HG03575 (cell line): ENCODE measurements around the gene OLFML1.

ENCODE experiments used
- ATAC-seq: cut with Tn5 transposase; IDR thresholded peaks from one replicate; pipeline ENCODE4 v1.9.1; 2021; ENCODE audit not compliant: unreplicated experiment, insufficient number of reproducible peaks, low FRiP score; ENCODE audit errors: extremely low read depth

The OLFML1 gene

DNA sequence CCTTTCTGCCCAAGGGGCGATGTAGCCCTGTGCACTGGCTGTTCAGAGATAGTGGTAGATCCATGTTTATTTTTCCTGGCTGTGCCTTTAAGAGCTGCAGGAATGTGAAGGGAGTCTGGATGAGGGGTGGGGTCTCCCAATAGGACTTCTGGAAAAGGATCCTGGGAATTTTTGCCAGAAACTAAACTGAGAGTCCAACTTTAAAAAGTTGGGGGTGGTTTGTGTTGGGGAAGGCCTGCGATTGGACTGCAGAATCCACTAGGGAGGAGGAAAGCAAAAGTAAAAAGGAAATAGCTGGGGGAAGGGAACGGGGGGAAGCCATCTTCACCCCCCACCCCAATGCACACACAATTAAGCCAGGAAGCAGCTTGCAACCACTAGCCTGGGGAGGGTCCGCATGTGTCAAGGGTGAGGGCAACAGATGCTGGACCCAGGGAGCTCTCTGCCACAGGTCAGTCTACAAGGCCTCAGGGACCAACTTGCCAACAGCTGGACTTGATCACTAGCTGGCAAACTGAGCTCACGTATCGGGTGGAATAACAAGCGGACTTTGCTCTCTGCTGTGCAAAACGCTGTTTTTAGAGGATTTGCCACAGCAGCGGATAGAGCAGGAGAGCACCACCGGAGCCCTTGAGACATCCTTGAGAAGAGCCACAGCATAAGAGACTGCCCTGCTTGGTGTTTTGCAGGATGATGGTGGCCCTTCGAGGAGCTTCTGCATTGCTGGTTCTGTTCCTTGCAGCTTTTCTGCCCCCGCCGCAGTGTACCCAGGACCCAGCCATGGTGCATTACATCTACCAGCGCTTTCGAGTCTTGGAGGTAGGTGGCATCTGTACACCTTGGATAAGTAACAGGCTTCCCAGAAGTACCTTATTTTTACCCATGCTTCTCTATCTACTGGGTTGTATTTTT, at the start of gene OLFML1:
Gene OLFML1 (plus strand): TSS at position 321 of the 912 bp plus-strand sequence. CDS start 370 bp downstream, at position 691.
- no peak for ATAC-seq

DNA sequence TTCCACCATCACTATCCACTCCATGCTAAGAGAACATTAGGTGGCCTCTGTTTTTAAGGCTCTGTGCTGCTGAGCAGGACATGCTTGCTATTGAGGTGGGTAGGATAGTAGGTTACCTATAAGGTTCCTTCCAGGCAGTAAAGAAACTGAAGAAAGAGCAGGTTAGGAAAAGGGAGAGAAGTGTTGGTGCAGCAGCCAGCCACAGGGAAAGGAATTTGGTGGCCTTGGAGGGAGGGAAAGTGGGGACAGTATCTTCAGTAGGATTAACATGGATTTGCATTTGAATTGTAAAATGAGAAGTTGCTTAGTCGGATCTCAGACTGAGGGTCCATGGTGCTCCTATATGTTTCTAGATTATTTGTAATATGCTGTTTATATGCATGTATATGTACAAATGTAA, 49.2 kb upstream of the OLFML1 start:
- ATAC-seq: no peak

- ATAC-seq: no peak
These were observed 48.6 kb upstream of the OLFML1 start for GRCh38 chr11:7436657-7437056.

GRCh38 chr11:7437696-7438095, 47.6 kb upstream of the OLFML1 start:
- no peak for ATAC-seq

DNA sequence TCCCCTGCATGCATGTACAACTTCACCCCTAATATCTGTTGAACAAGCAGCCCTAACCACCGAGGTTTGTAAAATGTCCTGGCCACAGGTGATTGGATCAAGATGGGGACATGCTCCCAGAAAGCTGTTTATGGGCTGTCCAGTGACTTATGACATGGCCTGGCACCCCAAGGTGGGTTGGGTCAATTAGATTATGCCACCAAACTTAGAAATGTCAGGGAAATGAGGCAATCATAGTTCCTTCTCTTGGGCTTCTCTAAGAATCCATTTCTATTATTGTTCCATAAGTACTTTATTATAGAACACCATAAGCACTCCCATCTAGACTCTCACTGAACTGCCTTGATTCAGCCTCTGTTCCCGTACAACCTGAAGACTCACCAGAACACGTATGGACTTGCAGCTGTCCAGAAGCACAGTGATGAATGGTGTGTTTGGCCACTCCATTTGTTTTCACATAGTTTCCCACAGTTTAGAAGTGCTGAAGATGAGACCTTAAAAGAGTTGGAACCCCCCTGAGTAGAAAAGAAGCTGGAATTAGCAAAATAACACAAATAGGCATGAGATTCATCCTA, 45.5 kb upstream of the OLFML1 start:
- ATAC-seq: no peak

GRCh38 chr11:7442588-7443215, 42.6 kb upstream of the OLFML1 start:
- ATAC-seq: peak; percentile 68

- no peak for ATAC-seq
These were observed 41.0 kb upstream of the OLFML1 start for GRCh38 chr11:7444091-7444981.

- no peak for ATAC-seq
These were observed 39.7 kb upstream of the OLFML1 start for GRCh38 chr11:7445564-7445963.

- no peak for ATAC-seq
These were observed 37.1 kb upstream of the OLFML1 start for GRCh38 chr11:7448201-7448600.

GRCh38 chr11:7449211-7449840, 36.0 kb upstream of the OLFML1 start:
- ATAC-seq: no peak

- no peak for ATAC-seq
These were observed 35.5 kb upstream of the OLFML1 start for GRCh38 chr11:7449841-7450214.

DNA sequence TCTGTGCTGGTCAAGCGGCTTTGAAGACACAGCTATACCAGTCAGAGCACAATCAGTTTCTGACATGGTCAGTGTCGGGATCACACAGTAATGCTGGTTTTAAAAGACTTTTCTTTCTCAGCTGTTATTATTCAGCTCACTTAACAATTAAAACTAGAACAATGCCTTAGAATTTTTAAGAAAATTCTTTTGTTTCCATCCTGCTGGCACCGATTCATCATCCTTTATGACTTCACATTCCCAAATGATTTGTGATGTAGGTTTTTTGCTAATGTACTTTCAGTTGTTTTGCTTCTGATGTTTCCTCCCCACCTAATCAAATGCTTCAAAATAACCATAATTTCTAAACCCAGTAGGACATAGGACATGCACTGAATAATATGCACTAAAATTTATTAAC, 34.5 kb upstream of the OLFML1 start:
- ATAC-seq: no peak

DNA sequence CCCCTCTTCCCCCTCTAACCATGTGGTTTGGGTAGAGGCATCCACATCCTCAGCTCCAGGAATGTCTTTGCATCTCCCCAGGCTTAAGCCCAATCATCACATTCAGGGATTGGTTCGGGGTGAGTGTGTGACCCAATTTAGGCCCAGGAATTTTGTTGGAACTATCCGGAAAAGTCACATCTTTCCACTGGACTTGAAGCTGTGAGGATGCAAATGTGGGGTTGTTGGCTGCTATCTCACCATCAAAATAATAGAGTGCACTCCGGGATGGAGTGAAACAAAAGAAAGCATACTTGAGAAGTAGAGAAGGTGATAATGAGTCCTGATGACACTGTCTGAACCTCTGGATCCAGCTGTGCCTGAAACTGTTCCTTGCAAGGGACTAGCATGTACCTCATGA, 33.8 kb upstream of the OLFML1 start:
- no peak for ATAC-seq

- ATAC-seq: no peak
These were observed 33.3 kb upstream of the OLFML1 start for GRCh38 chr11:7451952-7452494.

GRCh38 chr11:7454854-7455253, 30.5 kb upstream of the OLFML1 start:
- ATAC-seq: no peak

DNA sequence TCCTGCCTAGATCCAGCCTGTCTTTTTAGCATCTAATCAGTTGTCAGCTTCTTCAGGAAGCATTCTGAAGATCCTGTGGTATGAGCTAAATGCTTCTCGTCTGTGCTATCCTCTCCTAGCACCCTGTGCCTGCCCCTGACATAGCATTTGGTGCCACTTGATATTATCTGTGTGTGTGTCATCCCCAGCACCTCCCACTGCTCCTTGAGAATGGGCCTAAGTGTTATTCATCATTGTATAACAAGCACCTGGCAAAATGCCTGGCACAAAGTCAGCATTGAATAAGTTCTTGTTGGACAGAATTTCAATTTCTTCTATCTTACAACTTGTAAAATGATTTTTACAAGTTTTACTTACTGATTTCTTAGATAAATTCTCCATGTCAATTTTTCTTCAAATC, 28.1 kb upstream of the OLFML1 start:
- ATAC-seq: no peak

DNA sequence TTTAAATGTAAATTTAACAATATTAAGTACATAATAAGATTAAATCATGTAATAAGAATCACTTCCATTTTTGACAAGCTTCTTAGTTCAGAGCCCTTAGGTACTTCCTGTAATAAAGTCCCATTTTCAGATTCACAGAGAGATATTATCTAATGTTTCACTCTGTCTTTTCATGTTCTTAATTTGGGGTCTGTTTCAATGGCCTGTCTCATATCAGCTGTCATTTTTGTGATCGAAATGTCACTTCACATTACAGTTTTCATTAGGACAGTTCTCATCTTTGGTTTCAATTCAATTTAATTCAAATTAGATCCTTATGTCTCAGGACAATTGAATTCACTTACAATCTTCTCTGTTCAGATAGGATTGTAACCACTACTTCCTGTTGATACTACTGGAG, 22.6 kb upstream of the OLFML1 start:
- no peak for ATAC-seq

DNA sequence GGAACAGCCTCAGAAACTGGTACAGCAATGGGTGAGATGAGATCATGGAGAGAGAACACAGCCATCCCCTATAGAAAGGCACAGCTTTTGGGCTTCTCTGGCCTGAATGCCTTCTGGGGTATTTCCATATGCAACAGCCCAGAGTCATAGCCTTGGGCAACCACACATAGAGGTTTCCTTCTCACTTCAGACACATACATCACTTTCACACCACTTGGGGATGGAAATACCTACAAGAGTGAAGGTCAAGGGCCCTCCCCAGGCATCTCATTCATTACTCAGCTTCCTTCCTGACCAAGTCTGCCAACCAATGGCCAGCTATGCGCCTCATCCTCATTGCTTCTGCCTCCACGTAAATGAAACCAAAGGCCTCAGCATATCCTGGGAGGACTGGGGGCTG, 17.7 kb upstream of the OLFML1 start:
- no peak for ATAC-seq
